ENCODE results near the gene IRF8.

The IRF8 gene

GRCh38 chr16:85900027-85900792 is 1.2 kb downstream of the IRF8 start:
- H3K27me3 ChIP-seq (ENCODE audit: insufficient read depth, low read length, poor library complexity): peaks cover 14% of the 10 kb centered on the region
- H3K9me3 ChIP-seq (ENCODE audit: insufficient read depth, low read length, severe bottlenecking): no peaks in the 10 kb centered on the region
- TF ChIP-seq CTCF (IDR thresholded peaks at IDR 0.05; ENCODE audit: borderline replicate concordance, extremely low read depth, low read length, poor library complexity, severe bottlenecking) (no peak), EZH2 (IDR thresholded peaks at IDR 0.05; ENCODE audit: borderline replicate concordance, low read depth, low read length, severe bottlenecking) (no peak)
- H3K4me3 ChIP-seq (ENCODE audit: low read depth in 1 of 2, low read length in 2 of 2): no peak overlapping the region
- peaks cover 7% of the 10 kb centered on the region; the same call in 1 of the 2 replicates for H3K4me1 ChIP-seq (ENCODE audit: insufficient read depth, low read length)
- DNase-seq: no peak
- H3K36me3 ChIP-seq (ENCODE audit: insufficient read depth, low read length): no peaks in the 10 kb centered on the region
- ATAC-seq (ENCODE audit: insufficient read depth, low read depth): no peak
- no peaks in the 10 kb centered on the region for H3K79me2 ChIP-seq (ENCODE audit: insufficient read depth, low read length)
- no peak overlapping the region for H3K9ac ChIP-seq (ENCODE audit: low read depth, low read length)
- H3K27ac ChIP-seq (ENCODE audit: low read length): no peak overlapping the region
- no peak overlapping the region for H2AFZ ChIP-seq (ENCODE audit: low read depth, low read length)
- H3K4me2 ChIP-seq (ENCODE audit: insufficient read depth, low read length): no peak overlapping the region
- no peaks in the 10 kb centered on the region for H4K20me1 ChIP-seq (ENCODE audit: insufficient read depth, low read length)

- ATAC-seq (ENCODE audit: insufficient read depth, low read depth): no peak
- H3K79me2 ChIP-seq (ENCODE audit: insufficient read depth, low read length): no peaks in the 10 kb centered on the region
- no peaks in the 10 kb centered on the region for H3K9me3 ChIP-seq (ENCODE audit: insufficient read depth, low read length, severe bottlenecking)
- no peak overlapping the region for H3K4me3 ChIP-seq (ENCODE audit: low read depth in 1 of 2, low read length in 2 of 2)
- H4K20me1 ChIP-seq (ENCODE audit: insufficient read depth, low read length): no peaks in the 10 kb centered on the region
- DNase-seq: no peak
- H2AFZ ChIP-seq (ENCODE audit: low read depth, low read length): no peak overlapping the region
- H3K4me2 ChIP-seq (ENCODE audit: insufficient read depth, low read length): no peak overlapping the region
- no peak overlapping the region for H3K9ac ChIP-seq (ENCODE audit: low read depth, low read length)
- no peaks in the 10 kb centered on the region for H3K36me3 ChIP-seq (ENCODE audit: insufficient read depth, low read length)
- TF ChIP-seq EZH2 (IDR thresholded peaks at IDR 0.05; ENCODE audit: borderline replicate concordance, low read depth, low read length, severe bottlenecking) (no peak), CTCF (IDR thresholded peaks at IDR 0.05; ENCODE audit: borderline replicate concordance, extremely low read depth, low read length, poor library complexity, severe bottlenecking) (no peak)
- H3K27ac ChIP-seq (ENCODE audit: low read length): no peak overlapping the region
- H3K27me3 ChIP-seq (ENCODE audit: insufficient read depth, low read length, poor library complexity): peaks cover 11% of the 10 kb centered on the region
- peaks cover 7% of the 10 kb centered on the region; the same call in 1 of the 2 replicates for H3K4me1 ChIP-seq (ENCODE audit: insufficient read depth, low read length)
Observed at GRCh38 chr16:85901110-85901509, 2.1 kb downstream of the IRF8 start.

- Histone ChIP-seq H3K9me3 (ENCODE audit: insufficient read depth, low read length, severe bottlenecking) (no peaks in the 10 kb centered on the region), H3K4me3 (ENCODE audit: low read depth in 1 of 2, low read length in 2 of 2) (no peak overlapping the region), H3K4me1 (ENCODE audit: insufficient read depth, low read length) (peaks cover 7% of the 10 kb centered on the region; the same call in 1 of the 2 replicates), H3K4me2 (ENCODE audit: insufficient read depth, low read length) (no peak overlapping the region), H3K79me2 (ENCODE audit: insufficient read depth, low read length) (no peaks in the 10 kb centered on the region), H3K27ac (ENCODE audit: low read length) (no peak overlapping the region), H3K27me3 (ENCODE audit: insufficient read depth, low read length, poor library complexity) (peaks cover 11% of the 10 kb centered on the region), H3K36me3 (ENCODE audit: insufficient read depth, low read length) (no peaks in the 10 kb centered on the region), H2AFZ (ENCODE audit: low read depth, low read length) (no peak overlapping the region), H3K9ac (ENCODE audit: low read depth, low read length) (no peak overlapping the region), H4K20me1 (ENCODE audit: insufficient read depth, low read length) (no peaks in the 10 kb centered on the region)
- no peak for DNase-seq
- TF ChIP-seq EZH2 (IDR thresholded peaks at IDR 0.05; ENCODE audit: borderline replicate concordance, low read depth, low read length, severe bottlenecking) (no peak), CTCF (IDR thresholded peaks at IDR 0.05; ENCODE audit: borderline replicate concordance, extremely low read depth, low read length, poor library complexity, severe bottlenecking) (no peak)
- ATAC-seq (ENCODE audit: insufficient read depth, low read depth): no peak
Observed at GRCh38 chr16:85901773-85902365, 2.9 kb downstream of the IRF8 start.
